Pulmonary artery endothelial cell (primary cell): ENCODE data around the gene BRI3BP. TPM values are rescaled to one million over a fixed set of nuclear protein-coding genes. Genes with fewer than 3 reads are reported as not detected.
"Not testable (repeated sequence)": the region's sequence is repeated elsewhere in the genome, so short reads cannot be mapped to it uniquely, and the experiment has no call there.

Source experiments
- DNase-seq: peaks from one replicate; pipeline ENCODE4 v3.0.0-alpha.2; 2011; ENCODE audit warnings: low read depth, low spot score
- total RNA-seq: library from RNA; depleted of rRNA; stranded (reverse); fragments of >200 nt; gene quantifications from 2 replicates; pipeline ENCODE4 v1.2.3, GENCODE V29; 2014

BRI3BP gene
- total RNA-seq, 1 donor from 2014 or later: 5.8 TPM

- DNase-seq: no peak
These were observed 21.2 kb upstream of the BRI3BP start for GRCh38 chr12:124972211-124972610.

- DNase-seq: no peak
These were observed 18.2 kb upstream of the BRI3BP start for GRCh38 chr12:124975276-124975675.

GRCh38 chr12:124976999-124977398 is 16.4 kb upstream of the BRI3BP start:
- DNase-seq: no peak

GRCh38 chr12:124979568-124979967 is 13.9 kb upstream of the BRI3BP start:
- DNase-seq: no peak

GRCh38 chr12:124980098-124980892 is 13.2 kb upstream of the BRI3BP start:
- no peak for DNase-seq

GRCh38 chr12:124986876-124987275 is 6.6 kb upstream of the BRI3BP start:
- DNase-seq: not testable (repeated sequence)

- no peak for DNase-seq
These were observed 395 bp upstream of the BRI3BP start for GRCh38 chr12:124992874-124993625.

GRCh38 chr12:124994437-124994975 is 1.1 kb downstream of the BRI3BP start:
- no peak for DNase-seq

- DNase-seq: no peak
These were observed 1.9 kb downstream of the BRI3BP start for GRCh38 chr12:124995200-124995961.

- no peak for DNase-seq
These were observed 5.3 kb downstream of the BRI3BP start for GRCh38 chr12:124998705-124999104.

GRCh38 chr12:125001636-125002035 is 8.2 kb downstream of the BRI3BP start:
- no peak for DNase-seq

- DNase-seq: no peak
These were observed 9.6 kb downstream of the BRI3BP start for GRCh38 chr12:125003021-125003420.

- no peak for DNase-seq
These were observed 11.2 kb downstream of the BRI3BP start for GRCh38 chr12:125004621-125005020.

- no peak for DNase-seq
These were observed 12.2 kb downstream of the BRI3BP start for GRCh38 chr12:125005652-125006051.

- DNase-seq: no peak
These were observed 12.9 kb downstream of the BRI3BP start for GRCh38 chr12:125006365-125006764.

- no peak for DNase-seq
These were observed 20.5 kb downstream of the BRI3BP start for GRCh38 chr12:125013816-125014442.

GRCh38 chr12:125014526-125014925 is 21.1 kb downstream of the BRI3BP start:
- no peak for DNase-seq

- DNase-seq: no peak
These were observed 22.4 kb downstream of the BRI3BP start for GRCh38 chr12:125015680-125016310.

GRCh38 chr12:125017801-125018200 is 24.4 kb downstream of the BRI3BP start:
- DNase-seq: no peak

GRCh38 chr12:125018356-125018755 is 24.9 kb downstream of the BRI3BP start:
- no peak for DNase-seq

- no peak for DNase-seq
These were observed 27.7 kb downstream of the BRI3BP start for GRCh38 chr12:125021096-125021495.
